HCT116 (cell line): ENCODE data around the gene TMEM150A.

Experiments used
- JUND ChIP-seq: IDR thresholded peaks from 2 replicates; pipeline ENCODE4 v1.6.1; 2012
- POLR2A ChIP-seq: IDR thresholded peaks from 2 replicates; pipeline ENCODE4 v1.7.0; 2011; ENCODE audit warnings: borderline replicate concordance; ENCODE audit not compliant: insufficient read depth, insufficient read length; ENCODE audit errors: extremely low read depth
- REST ChIP-seq: IDR thresholded peaks from 2 replicates; pipeline ENCODE4 v1.6.1; 2012; ENCODE audit warnings: low read depth
- SP1 ChIP-seq: IDR thresholded peaks from 2 replicates; pipeline ENCODE4 v1.6.1; 2012; ENCODE audit warnings: low read depth
- YY1 ChIP-seq: IDR thresholded peaks from 2 replicates; pipeline ENCODE4 v1.6.1; 2011; ENCODE audit warnings: low read length, low read depth, moderate library complexity, mild to moderate bottlenecking; ENCODE audit not compliant: insufficient replicate concordance; ENCODE audit errors: extremely low read depth
- TF ChIP-seq, protein P1 (sequence below), 3 experiments: fragments of 200-600 bp in 1 of 3; sonication (generic) in 1 of 3; IDR thresholded peaks in 2 of 3; conservative IDR thresholded peaks in 1 of 3; 2 replicates each; pipeline ENCODE4 v1.5.1; 2012 to 2017; ENCODE audit warnings: low read depth in 2 of 3, low read length in 2 of 3, antibody characterized with exemption in 1 of 3, borderline replicate concordance in 1 of 3, control low read depth in 1 of 3, mild to moderate bottlenecking in 1 of 3, mixed read lengths in 1 of 3, mixed run types in 1 of 3, moderate library complexity in 1 of 3; ENCODE audit not compliant: insufficient read depth in 1 of 3

DNA sequence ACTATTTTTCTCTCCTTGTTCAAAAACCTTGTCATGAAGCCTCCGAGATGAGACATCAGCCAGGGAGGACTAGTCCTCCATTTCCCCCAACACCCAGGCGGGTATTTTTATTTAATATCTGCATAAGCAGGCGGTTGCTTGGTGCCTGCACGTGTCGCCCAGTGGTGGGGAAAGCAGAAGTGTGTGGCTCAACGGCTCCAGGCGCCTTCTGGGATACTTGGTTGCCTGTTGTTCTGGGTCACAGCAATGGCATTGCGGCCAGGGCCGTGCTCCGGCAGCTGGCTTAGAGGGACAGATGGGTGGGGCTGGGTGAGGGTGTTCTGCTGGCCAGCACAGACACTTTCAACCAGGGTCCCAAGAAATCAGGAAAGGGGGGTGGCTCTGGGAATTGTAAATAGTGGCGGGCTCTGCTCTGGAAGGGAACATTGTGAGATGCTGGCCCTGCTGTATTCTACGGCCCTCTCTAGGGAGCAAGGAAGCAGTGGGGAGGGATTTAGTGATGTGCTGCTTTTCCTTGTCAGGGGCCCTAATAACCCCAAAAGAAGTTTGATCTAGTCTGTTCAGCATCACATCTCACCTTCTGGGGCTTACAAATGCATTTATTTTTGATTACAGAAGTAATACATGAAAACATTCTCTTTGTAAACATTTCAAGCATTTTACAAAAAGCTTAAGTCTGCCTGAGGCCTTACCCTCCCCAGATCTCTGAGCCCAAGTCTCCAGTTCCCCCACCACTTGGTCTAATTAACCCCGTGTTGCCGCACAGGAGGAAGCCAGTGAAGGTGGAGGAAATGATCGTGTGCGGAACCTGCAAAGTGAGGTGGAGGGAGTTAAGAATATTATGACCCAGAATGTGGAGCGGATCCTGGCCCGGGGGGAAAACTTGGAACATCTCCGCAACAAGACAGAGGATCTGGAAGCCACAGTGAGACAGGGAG lies 24.0 kb downstream of the TMEM150A start:
- TF ChIP-seq JUND (no peak), REST (no peak), YY1 (no peak), POLR2A (no peak), SP1 (no peak)
- TF ChIP-seq, protein P1, sequence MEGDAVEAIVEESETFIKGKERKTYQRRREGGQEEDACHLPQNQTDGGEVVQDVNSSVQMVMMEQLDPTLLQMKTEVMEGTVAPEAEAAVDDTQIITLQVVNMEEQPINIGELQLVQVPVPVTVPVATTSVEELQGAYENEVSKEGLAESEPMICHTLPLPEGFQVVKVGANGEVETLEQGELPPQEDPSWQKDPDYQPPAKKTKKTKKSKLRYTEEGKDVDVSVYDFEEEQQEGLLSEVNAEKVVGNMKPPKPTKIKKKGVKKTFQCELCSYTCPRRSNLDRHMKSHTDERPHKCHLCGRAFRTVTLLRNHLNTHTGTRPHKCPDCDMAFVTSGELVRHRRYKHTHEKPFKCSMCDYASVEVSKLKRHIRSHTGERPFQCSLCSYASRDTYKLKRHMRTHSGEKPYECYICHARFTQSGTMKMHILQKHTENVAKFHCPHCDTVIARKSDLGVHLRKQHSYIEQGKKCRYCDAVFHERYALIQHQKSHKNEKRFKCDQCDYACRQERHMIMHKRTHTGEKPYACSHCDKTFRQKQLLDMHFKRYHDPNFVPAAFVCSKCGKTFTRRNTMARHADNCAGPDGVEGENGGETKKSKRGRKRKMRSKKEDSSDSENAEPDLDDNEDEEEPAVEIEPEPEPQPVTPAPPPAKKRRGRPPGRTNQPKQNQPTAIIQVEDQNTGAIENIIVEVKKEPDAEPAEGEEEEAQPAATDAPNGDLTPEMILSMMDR (IDR thresholded peaks at IDR 0.05 in 2 of 3, conservative IDR thresholded peaks at IDR 0.05 in 1 of 3; ENCODE audit: borderline replicate concordance in 1 of 3, insufficient read depth in 1 of 3, low read depth in 2 of 3, low read length in 2 of 3), result no peak
